ENCODE data around the gene SGPP2. TPM values are rescaled to one million over a fixed set of nuclear protein-coding genes. Genes with fewer than 3 reads are reported as not detected.
"Not testable (repeated sequence)": the region's sequence is repeated elsewhere in the genome, so short reads cannot be mapped to it uniquely, and the experiment has no call there.

The SGPP2 gene
- total RNA-seq = 29.5 and 31.2 TPM in 2 replicates

- Mint-ChIP-seq H3K27me3 (ENCODE audit: insufficient read depth) (peaks cover 13% of the 10 kb centered on the region), H3K36me3 (ENCODE audit: low read depth) (peaks cover 16% of the 10 kb centered on the region), H3K4me1 (ENCODE audit: low read depth) (peaks cover 53% of the 10 kb centered on the region), H3K27ac (peak within 1 kb of the TSS; percentile 99), H3K4me3 (peak within 1 kb of the TSS; percentile 99), H3K9me3 (peaks cover 9% of the 10 kb centered on the region)
- intact Hi-C loops (cut with micrococcal nuclease) = loop anchor here (2.0 to 10.0 kb wide), 3 partner anchors 136 to 1600 kb away; no protein-coding TSS in a partner anchor
- peak; percentile 14 for DNase-seq (ENCODE audit: low spot score)
These were observed at the start of gene SGPP2 for GRCh38 chr2:222424276-222424728. Gene SGPP2 (plus strand): TSS chr2:222424543. CDS start chr2:222424603, 60 bp downstream.

- no peak for DNase-seq (ENCODE audit: low spot score)
- Mint-ChIP-seq H3K9me3 (peaks cover 4% of the 10 kb centered on the region), H3K36me3 (ENCODE audit: low read depth) (no peaks in the 10 kb centered on the region), H3K4me3 (no peak overlapping the region), H3K27ac (no peak overlapping the region), H3K4me1 (ENCODE audit: low read depth) (no peaks in the 10 kb centered on the region), H3K27me3 (ENCODE audit: insufficient read depth) (peaks cover 2% of the 10 kb centered on the region)
- intact Hi-C loops (cut with micrococcal nuclease) = no loop called here
These were observed 48.5 kb upstream of the SGPP2 start for GRCh38 chr2:222375798-222376197.

GRCh38 chr2:222380456-222380855 lies 43.9 kb upstream of the SGPP2 start:
- Mint-ChIP-seq H3K4me1 (ENCODE audit: low read depth) (no peaks in the 10 kb centered on the region), H3K36me3 (ENCODE audit: low read depth) (no peaks in the 10 kb centered on the region), H3K4me3 (no peak overlapping the region), H3K27ac (no peak overlapping the region), H3K27me3 (ENCODE audit: insufficient read depth) (peaks cover 3% of the 10 kb centered on the region), H3K9me3 (no peaks in the 10 kb centered on the region)
- DNase-seq (ENCODE audit: low spot score) = no peak
- intact Hi-C loops (cut with micrococcal nuclease) = no loop called here

GRCh38 chr2:222381566-222381965 lies 42.8 kb upstream of the SGPP2 start:
- no peak for DNase-seq (ENCODE audit: low spot score)
- peaks cover 3% of the 10 kb centered on the region for H3K27me3 Mint-ChIP-seq (ENCODE audit: insufficient read depth)
- H3K4me1 Mint-ChIP-seq (ENCODE audit: low read depth) = no peaks in the 10 kb centered on the region
- no peak overlapping the region for H3K27ac Mint-ChIP-seq
- no peak overlapping the region for H3K4me3 Mint-ChIP-seq
- intact Hi-C loops (cut with micrococcal nuclease) = no loop called here
- no peaks in the 10 kb centered on the region for H3K9me3 Mint-ChIP-seq
- H3K36me3 Mint-ChIP-seq (ENCODE audit: low read depth) = no peaks in the 10 kb centered on the region

GRCh38 chr2:222383255-222383654 lies 41.1 kb upstream of the SGPP2 start:
- intact Hi-C loops (cut with micrococcal nuclease) = no loop called here
- H3K4me1 Mint-ChIP-seq (ENCODE audit: low read depth) = no peaks in the 10 kb centered on the region
- no peak for DNase-seq (ENCODE audit: low spot score)
- no peaks in the 10 kb centered on the region for H3K9me3 Mint-ChIP-seq
- H3K27ac Mint-ChIP-seq = no peak overlapping the region
- no peak overlapping the region for H3K4me3 Mint-ChIP-seq
- peaks cover 4% of the 10 kb centered on the region for H3K27me3 Mint-ChIP-seq (ENCODE audit: insufficient read depth)
- H3K36me3 Mint-ChIP-seq (ENCODE audit: low read depth) = no peaks in the 10 kb centered on the region

GRCh38 chr2:222391743-222392285 lies 32.5 kb upstream of the SGPP2 start:
- no peaks in the 10 kb centered on the region for H3K4me1 Mint-ChIP-seq (ENCODE audit: low read depth)
- intact Hi-C loops (cut with micrococcal nuclease) = no loop called here
- no peak overlapping the region for H3K4me3 Mint-ChIP-seq
- H3K27ac Mint-ChIP-seq = no peak overlapping the region
- no peak for DNase-seq (ENCODE audit: low spot score)
- H3K9me3 Mint-ChIP-seq = no peaks in the 10 kb centered on the region
- H3K27me3 Mint-ChIP-seq (ENCODE audit: insufficient read depth) = peaks cover 2% of the 10 kb centered on the region
- H3K36me3 Mint-ChIP-seq (ENCODE audit: low read depth) = no peaks in the 10 kb centered on the region

- Mint-ChIP-seq H3K36me3 (ENCODE audit: low read depth) (no peaks in the 10 kb centered on the region), H3K4me3 (no peak overlapping the region), H3K9me3 (no peaks in the 10 kb centered on the region), H3K4me1 (ENCODE audit: low read depth) (no peaks in the 10 kb centered on the region), H3K27me3 (ENCODE audit: insufficient read depth) (peaks cover 7% of the 10 kb centered on the region), H3K27ac (no peak overlapping the region)
- no peak for DNase-seq (ENCODE audit: low spot score)
- intact Hi-C loops (cut with micrococcal nuclease) = no loop called here
These were observed 30.5 kb upstream of the SGPP2 start for GRCh38 chr2:222393733-222394267.

GRCh38 chr2:222398446-222398885 lies 25.9 kb upstream of the SGPP2 start:
- peaks cover 12% of the 10 kb centered on the region for H3K9me3 Mint-ChIP-seq
- H3K27me3 Mint-ChIP-seq (ENCODE audit: insufficient read depth) = peaks cover 7% of the 10 kb centered on the region
- intact Hi-C loops (cut with micrococcal nuclease) = no loop called here
- H3K27ac Mint-ChIP-seq = no peak overlapping the region
- DNase-seq (ENCODE audit: low spot score) = no peak
- H3K36me3 Mint-ChIP-seq (ENCODE audit: low read depth) = no peaks in the 10 kb centered on the region
- no peak overlapping the region for H3K4me3 Mint-ChIP-seq
- no peaks in the 10 kb centered on the region for H3K4me1 Mint-ChIP-seq (ENCODE audit: low read depth)

- intact Hi-C loops (cut with micrococcal nuclease) = no loop called here
- Mint-ChIP-seq H3K4me1 (ENCODE audit: low read depth) (no peaks in the 10 kb centered on the region), H3K27me3 (ENCODE audit: insufficient read depth) (peaks cover 9% of the 10 kb centered on the region), H3K4me3 (no peak overlapping the region), H3K9me3 (peaks cover 13% of the 10 kb centered on the region), H3K36me3 (ENCODE audit: low read depth) (no peaks in the 10 kb centered on the region), H3K27ac (no peak overlapping the region)
- no peak for DNase-seq (ENCODE audit: low spot score)
These were observed 25.1 kb upstream of the SGPP2 start for GRCh38 chr2:222399038-222399783.

GRCh38 chr2:222404151-222404905 lies 20.0 kb upstream of the SGPP2 start:
- Mint-ChIP-seq H3K4me3 (no peak overlapping the region), H3K4me1 (ENCODE audit: low read depth) (no peaks in the 10 kb centered on the region), H3K36me3 (ENCODE audit: low read depth) (no peaks in the 10 kb centered on the region)

GRCh38 chr2:222408684-222409083 lies 15.7 kb upstream of the SGPP2 start:
- no peaks in the 10 kb centered on the region for H3K4me1 Mint-ChIP-seq (ENCODE audit: low read depth)
- H3K4me3 Mint-ChIP-seq = no peak overlapping the region
- H3K27me3 Mint-ChIP-seq (ENCODE audit: insufficient read depth) = peaks cover 8% of the 10 kb centered on the region
- intact Hi-C loops (cut with micrococcal nuclease) = no loop called here
- no peak overlapping the region for H3K27ac Mint-ChIP-seq
- no peaks in the 10 kb centered on the region for H3K36me3 Mint-ChIP-seq (ENCODE audit: low read depth)
- peaks cover 12% of the 10 kb centered on the region for H3K9me3 Mint-ChIP-seq
- no peak for DNase-seq (ENCODE audit: low spot score)

More at GRCh38 chr2:222404151-222404905, 20.0 kb upstream of the SGPP2 start:
- Mint-ChIP-seq H3K27ac (no peak overlapping the region), H3K9me3 (peaks cover 15% of the 10 kb centered on the region), H3K27me3 (ENCODE audit: insufficient read depth) (peaks cover 8% of the 10 kb centered on the region)
- intact Hi-C loops (cut with micrococcal nuclease) = no loop called here
- DNase-seq (ENCODE audit: low spot score) = no peak

- Mint-ChIP-seq H3K4me3 (no peak overlapping the region), H3K27me3 (ENCODE audit: insufficient read depth) (peaks cover 2% of the 10 kb centered on the region), H3K27ac (no peak overlapping the region), H3K4me1 (ENCODE audit: low read depth) (no peaks in the 10 kb centered on the region), H3K9me3 (peaks cover 16% of the 10 kb centered on the region), H3K36me3 (ENCODE audit: low read depth) (no peaks in the 10 kb centered on the region)
- intact Hi-C loops (cut with micrococcal nuclease) = no loop called here
- no peak for DNase-seq (ENCODE audit: low spot score)
These were observed 13.8 kb upstream of the SGPP2 start for GRCh38 chr2:222410534-222410933.

- H3K4me3 Mint-ChIP-seq; H3K27me3 Mint-ChIP-seq (ENCODE audit: insufficient read depth); H3K4me1 Mint-ChIP-seq (ENCODE audit: low read depth); intact Hi-C loops (cut with micrococcal nuclease); H3K36me3 Mint-ChIP-seq (ENCODE audit: low read depth); DNase-seq (ENCODE audit: low spot score); H3K27ac Mint-ChIP-seq: not testable (repeated sequence)
- H3K9me3 Mint-ChIP-seq = peaks cover 25% of the 10 kb centered on the region
These were observed 12.0 kb upstream of the SGPP2 start for GRCh38 chr2:222412334-222412733.
